GM12878 (cell line): ENCODE results near the gene PTK7. TPM values are rescaled to one million over a fixed set of nuclear protein-coding genes. Genes with fewer than 3 reads are reported as not detected.

Experiments
- ATF7 ChIP-seq: fragments of 450-650 bp; IDR thresholded peaks from 2 replicates; pipeline ENCODE4 v1.6.1; 2016; ENCODE audit warnings: low read depth, mild to moderate bottlenecking
- BCL3 ChIP-seq: IDR thresholded peaks from 2 replicates; pipeline ENCODE4 v1.6.1; 2011; ENCODE audit warnings: borderline replicate concordance, low read depth, mild to moderate bottlenecking, moderate library complexity, low read length; ENCODE audit not compliant: insufficient read depth, poor library complexity, severe bottlenecking
- CEBPZ ChIP-seq: fragments of 150-350 bp; IDR thresholded peaks from 2 replicates; pipeline ENCODE4 v1.6.1; 2016; ENCODE audit warnings: low read depth, low read length
- CUX1 ChIP-seq: IDR thresholded peaks from 2 replicates; pipeline ENCODE4 v1.6.1; 2012; ENCODE audit warnings: improper control_type of control experiment, low read depth, low read length; ENCODE audit not compliant: insufficient replicate concordance
- DPF2 ChIP-seq: fragments of 450-650 bp; IDR thresholded peaks from 2 replicates; pipeline ENCODE4 v1.6.1; 2017; ENCODE audit warnings: mild to moderate bottlenecking
- GATAD2B ChIP-seq: fragments of 450-650 bp; conservative IDR thresholded peaks from 2 replicates; pipeline ENCODE4 v1.6.1; 2017; ENCODE audit warnings: low read depth, mild to moderate bottlenecking, moderate library complexity
- MTA2 ChIP-seq: fragments of 450-650 bp; IDR thresholded peaks from 2 replicates; pipeline ENCODE4 v1.6.1; 2016; ENCODE audit warnings: low read depth, mild to moderate bottlenecking, moderate library complexity
- NKRF ChIP-seq: fragments of 450-650 bp; conservative IDR thresholded peaks from 2 replicates; pipeline ENCODE4 v1.6.1; 2017; ENCODE audit warnings: mild to moderate bottlenecking, moderate library complexity
- NR2C2 ChIP-seq: IDR thresholded peaks from 2 replicates; pipeline ENCODE4 v1.6.1; 2011; ENCODE audit warnings: borderline replicate concordance, low read depth; ENCODE audit not compliant: control insufficient read depth, insufficient read length
- PKNOX1 ChIP-seq: fragments of 450-650 bp; IDR thresholded peaks from 2 replicates; pipeline ENCODE4 v1.6.1; 2016; ENCODE audit warnings: mild to moderate bottlenecking
- RELA ChIP-seq: fragments of 450-650 bp; IDR thresholded peaks from 2 replicates; pipeline ENCODE4 v1.8.0; 2014; ENCODE audit warnings: borderline replicate concordance; ENCODE audit not compliant: partially characterized antibody
- RUNX3 ChIP-seq: IDR thresholded peaks from 2 replicates; pipeline ENCODE4 v1.6.1; 2012; ENCODE audit warnings: low read length, inconsistent platforms
- SMAD1 ChIP-seq: fragments of 450-650 bp; IDR thresholded peaks from 2 replicates; pipeline ENCODE4 v1.6.1; 2018; ENCODE audit warnings: mild to moderate bottlenecking, low read depth; ENCODE audit not compliant: partially characterized antibody
- SP1 ChIP-seq: IDR thresholded peaks from one replicate; pipeline ENCODE4 v1.6.1; 2011; ENCODE audit warnings: low read depth, low read length
- ZNF217 ChIP-seq: fragments of 450-650 bp; IDR thresholded peaks from 2 replicates; pipeline ENCODE4 v1.6.1; 2017; ENCODE audit warnings: antibody characterized with exemption, mild to moderate bottlenecking
- polyA plus RNA-seq, 11 experiments: library from polyadenylated mRNA; depleted of rRNA in 4 of 11; unstranded in 6 of 11; stranded (reverse) in 5 of 11; fragments of >200 nt; fragmentation: Nextera tagmentation in 4 of 11; fragmentation: Illumina TruSeq in 1 of 11; extraction: Ambion mirVana in 4 of 11; extraction: Trizol in 1 of 11; gene quantifications; 1 replicate in 1 of 11; 2 replicates in 10 of 11; pipeline versions ENCODE4 v1.2.1 to v1.2.3, GENCODE V29; 2011 to 2016; ENCODE audit warnings: inconsistent platforms in 2 of 11, missing spikeins in 2 of 11, low read depth in 1 of 11
- total RNA-seq, 4 experiments: library from RNA; depleted of rRNA in 3 of 4; stranded (reverse); fragments of >200 nt in 3 of 4; fragmentation: Illumina TruSeq in 1 of 4; extraction: Trizol in 1 of 4; gene quantifications; 2 replicates each; pipeline versions ENCODE4 v1.2.1 to v1.2.3, GENCODE V29; 2013 to 2021

PTK7 gene
- total and polyA plus RNA-seq, 10 of the 15 experiments (the other 5 are each of a cell fraction or from before 2014, with no cell fraction given), result 0.18 to 14.4 (median 3.3) TPM; not detected in 1

- TF ChIP-seq CEBPZ (no peak), NKRF (no peak), SMAD1 (peak; percentile 53), GATAD2B (peak; percentile 67; the same call in 1 of the 2 replicates), BCL3 (peak; percentile 58), MTA2 (peak; percentile 57; the same call in 1 of the 2 replicates), CUX1 (peak; percentile 38), ZNF217 (no peak), RELA (peak; percentile 46), RUNX3 (peak; percentile 55), ATF7 (peak; percentile 49), DPF2 (peak; percentile 56; the same call in 1 of the 2 replicates), SP1 (no peak), NR2C2 (no peak), PKNOX1 (peak; percentile 30; the same call in 1 of the 2 replicates)
These were observed 10.0 kb downstream of the PTK7 start (continued) for GRCh38 chr6:43086022-43086658.
